NOMO-1 (cell line): ENCODE results near the gene TMEM184B.
A peak's percentile ranks its signal among the peaks of the same experiment; 100 is the strongest.

Experiments used
- DNase-seq, 2 experiments: peaks; one replicate each; lab custom pipeline; 2025; ENCODE audit not compliant: unreplicated experiment in 2 of 2; lab: John Stamatoyannopoulos, UW

The TMEM184B gene

GRCh38 chr22:38308791-38309498, 36.1 kb upstream of the TMEM184B start:
- DNase-seq, result no peak

- DNase-seq, result peak in 1 of 2 experiments; percentile 62
Observed at GRCh38 chr22:38305471-38306448, 33.0 kb upstream of the TMEM184B start.

- no peak for DNase-seq
Observed at GRCh38 chr22:38304526-38304925, 31.7 kb upstream of the TMEM184B start.

GRCh38 chr22:38303974-38304373, 31.2 kb upstream of the TMEM184B start:
- no peak for DNase-seq

- no peak for DNase-seq
Observed at GRCh38 chr22:38302906-38303305, 30.1 kb upstream of the TMEM184B start.

GRCh38 chr22:38300946-38301345, 28.1 kb upstream of the TMEM184B start:
- no peak for DNase-seq

- DNase-seq, result no peak
Observed at GRCh38 chr22:38300197-38300945, 27.6 kb upstream of the TMEM184B start.

- DNase-seq, result no peak
Observed at GRCh38 chr22:38299770-38300102, 26.9 kb upstream of the TMEM184B start.

GRCh38 chr22:38298312-38299005, 25.6 kb upstream of the TMEM184B start:
- DNase-seq, result no peak

GRCh38 chr22:38296372-38296771, 23.6 kb upstream of the TMEM184B start:
- no peak for DNase-seq

- no peak for DNase-seq
Observed at GRCh38 chr22:38295863-38296262, 23.1 kb upstream of the TMEM184B start.

- no peak for DNase-seq
Observed at GRCh38 chr22:38295339-38295738, 22.5 kb upstream of the TMEM184B start.

- no peak for DNase-seq
Observed at GRCh38 chr22:38294193-38294592, 21.4 kb upstream of the TMEM184B start.

GRCh38 chr22:38292694-38293093, 19.9 kb upstream of the TMEM184B start:
- no peak for DNase-seq

GRCh38 chr22:38291201-38291777, 18.5 kb upstream of the TMEM184B start:
- no peak for DNase-seq

- DNase-seq, result no peak
Observed at GRCh38 chr22:38290347-38290746, 17.5 kb upstream of the TMEM184B start.

- DNase-seq, result no peak
Observed at GRCh38 chr22:38289583-38290082, 16.8 kb upstream of the TMEM184B start.

GRCh38 chr22:38286915-38287669, 14.3 kb upstream of the TMEM184B start:
- no peak for DNase-seq

GRCh38 chr22:38285018-38285417, 12.2 kb upstream of the TMEM184B start:
- no peak for DNase-seq
